HepG2 (cell line): ENCODE measurements around the gene NID2. TPM values are rescaled to one million over a fixed set of nuclear protein-coding genes. Genes with fewer than 3 reads are reported as not detected.

Experiments used
- ATAC-seq: fragments of 200-7000 bp; cut with Tn5 transposase; 3 replicates; pipeline ENCODE4 v1.9.1; 2020; ENCODE audit warnings: mild to moderate bottlenecking, moderate library complexity
- BruUV-seq: library from RNA; stranded (reverse); fragments of 400-500 nt; replicated peaks from 2 replicates; lab custom pipeline; 2021; lab: Mats Ljungman, UMichigan
- CTCF ChIA-PET: fragments of 300-600 bp; formaldehyde crosslinking; extraction: SDS; loops from one replicate; lab custom pipeline; 2021; ENCODE audit warnings: low total read pairs, inconsistent platforms, low intra/inter-chr PET ratio; lab: Yijun Ruan, JAX
- POLR2A ChIA-PET: fragments of 350-600 bp; sonication (Branson Sonifier 250); formaldehyde crosslinking; loops from one replicate; lab custom pipeline; 2020; ENCODE audit warnings: antibody characterized with exemption, inconsistent platforms; lab: Yijun Ruan, JAX
- DNase-seq: peaks from one replicate; pipeline ENCODE4 v3.0.0-alpha.2; 2015; ENCODE audit warnings: low spot score
- FAIRE-seq: peaks from 3 replicates; lab custom pipeline; 2011; peaks lifted over from hg19 to GRCh38; lab: Jason Lieb, UNC
- H2AFZ ChIP-seq: one replicate; pipeline ENCODE4 v1.6.1; 2011; ENCODE audit warnings: low read length, inconsistent platforms
- H3K27ac ChIP-seq: fragments of 300-600 bp; 3 replicates; pipeline ENCODE4 v1.8.0; 2011; ENCODE audit warnings: mixed run types, mild to moderate bottlenecking, mixed read lengths, low read length, inconsistent platforms; ENCODE audit not compliant: insufficient read depth; ENCODE audit errors: extremely low read length
- H3K27me3 ChIP-seq, 2 experiments: fragments of 200-600 bp in 1 of 2; 2 replicates in 1 of 2; 3 replicates in 1 of 2; pipeline versions ENCODE4 v1.6.0 to v1.8.0; 2011; ENCODE audit warnings: low read length in 2 of 2, mild to moderate bottlenecking in 2 of 2, moderate library complexity in 2 of 2, inconsistent platforms in 1 of 2; ENCODE audit not compliant: insufficient read depth in 2 of 2, control insufficient read depth in 1 of 2
- H3K36me3 ChIP-seq, 2 experiments: fragments of 200-600 bp in 1 of 2; replicated peaks in 1 of 2; 2 replicates in 1 of 2; 3 replicates in 1 of 2; pipeline versions ENCODE4 v1.5.1 to v1.8.0; 2011; ENCODE audit warnings: low read length in 2 of 2, inconsistent platforms in 1 of 2; ENCODE audit not compliant: insufficient read depth in 2 of 2, control insufficient read depth in 1 of 2
- H3K4me1 ChIP-seq: 2 replicates; pipeline ENCODE4 v1.5.1; 2012; ENCODE audit warnings: low read length, inconsistent platforms; ENCODE audit not compliant: insufficient read depth
- H3K4me2 ChIP-seq: 2 replicates; pipeline ENCODE4 v1.6.0; 2011; ENCODE audit warnings: low read depth, low read length, inconsistent platforms
- H3K4me3 ChIP-seq, 3 experiments: fragments of 200-600 bp in 1 of 3; sonication (generic), shearing (Covaris generic) in 1 of 3; replicated peaks in 1 of 3; 2 replicates each; pipeline ENCODE4 v1.5.1; 2011 to 2016; ENCODE audit warnings: low read length in 3 of 3, inconsistent platforms in 2 of 3, low read depth in 2 of 3, mild to moderate bottlenecking in 2 of 3, control low read depth in 1 of 3, mixed read lengths in 1 of 3; ENCODE audit not compliant: insufficient read depth in 1 of 3
- H3K79me2 ChIP-seq: one replicate; pipeline ENCODE4 v1.6.1; 2011; ENCODE audit warnings: low read length, inconsistent platforms; ENCODE audit not compliant: insufficient read depth
- H3K9ac ChIP-seq: 2 replicates; pipeline ENCODE4 v1.6.0; 2011; ENCODE audit warnings: mild to moderate bottlenecking, low read depth, low read length, inconsistent platforms; ENCODE audit not compliant: insufficient read depth
- H3K9me3 ChIP-seq: 2 replicates; pipeline ENCODE4 v1.5.1; 2012; ENCODE audit warnings: mild to moderate bottlenecking, low read length
- H4K20me1 ChIP-seq: 2 replicates; pipeline ENCODE4 v1.6.0; 2011; ENCODE audit warnings: inconsistent platforms, mild to moderate bottlenecking, low read length, moderate library complexity; ENCODE audit not compliant: insufficient read depth
- CTCF ChIP-seq: sonication (generic); formaldehyde crosslinking; IDR thresholded peaks from 2 replicates; pipeline ENCODE4 v1.5.0; 2020; ENCODE audit warnings: mild to moderate bottlenecking, missing genetic modification reagents, moderate library complexity
- IRF2 ChIP-seq: IDR thresholded peaks from 2 replicates; pipeline ENCODE4 v1.6.1; 2018; ENCODE audit warnings: missing genetic modification reagents, missing compliant biosample characterization
- MAFF ChIP-seq: IDR thresholded peaks from 2 replicates; pipeline ENCODE4 v1.6.1; 2011; ENCODE audit warnings: low read depth, low read length, improper control_type of control experiment
- MAFK ChIP-seq, 2 experiments: IDR thresholded peaks in 1 of 2; conservative IDR thresholded peaks in 1 of 2; 2 replicates each; pipeline ENCODE4 v1.6.1; 2011; ENCODE audit warnings: improper control_type of control experiment in 2 of 2, low read length in 2 of 2
- MED13 ChIP-seq: sonication (generic); formaldehyde crosslinking; IDR thresholded peaks from 2 replicates; pipeline ENCODE4 v1.5.0; 2020; ENCODE audit warnings: missing genetic modification reagents
- SUZ12 ChIP-seq: fragments of 150-350 bp; IDR thresholded peaks from 2 replicates; pipeline ENCODE4 v1.6.1; 2014; ENCODE audit warnings: low read depth, low read length
- ZBTB7A ChIP-seq: sonication (generic); formaldehyde crosslinking; IDR thresholded peaks from 2 replicates; pipeline ENCODE4 v1.8.0; 2022; ENCODE audit warnings: mild to moderate bottlenecking, missing genetic modification reagents
- ZNF431 ChIP-seq: sonication (generic); formaldehyde crosslinking; IDR thresholded peaks from 2 replicates; pipeline ENCODE4 v1.9.0; 2022; ENCODE audit warnings: missing genetic modification reagents, low read depth, mild to moderate bottlenecking, borderline replicate concordance
- ZNF674 ChIP-seq: sonication (generic); formaldehyde crosslinking; IDR thresholded peaks from 2 replicates; pipeline ENCODE4 v1.5.0; 2020; ENCODE audit warnings: low read depth, mild to moderate bottlenecking, missing genetic modification reagents
- WGBS: methylation state at CpG from one replicate; pipeline ENCODE4 v1.1.6; 2017; ENCODE audit warnings: low lambda C conversion rate; 5-methylcytosine and 5-hydroxymethylcytosine counted together
- in situ Hi-C: cut with HindIII; loops from 2 replicates; pipeline ENCODE4 v1.10.0; 2017; ENCODE audit warnings: low pct_unique_long_range_greater_than_20kb; ENCODE audit not compliant: extremely low pct_ligation_motif_present
- intact Hi-C: fragments of 100-400 bp; cut with micrococcal nuclease; formaldehyde crosslinking; loops from one replicate; pipeline ENCODE4 v1.10.0; 2022; ENCODE audit not compliant: unreplicated experiment
- polyA plus RNA-seq, 8 experiments: library from polyadenylated mRNA; depleted of rRNA in 3 of 8; stranded (reverse) in 7 of 8; unstranded in 1 of 8; fragments of >200 nt; fragmentation: Illumina TruSeq in 4 of 8; extraction: Trizol in 4 of 8; gene quantifications; 2 replicates each; pipeline versions ENCODE4 v1.2.1 to v1.2.3, GENCODE V29; 2011 to 2016; ENCODE audit warnings: low read depth in 4 of 8, missing spikeins in 1 of 8, mixed read lengths in 1 of 8; ENCODE audit not compliant: insufficient read depth in 1 of 8
- total RNA-seq, 5 experiments: library from RNA; depleted of rRNA; stranded (reverse); fragments of >200 nt; fragmentation: Illumina TruSeq; extraction: Trizol; gene quantifications; 2 replicates each; pipeline ENCODE4 v1.2.3, GENCODE V29; 2016; ENCODE audit warnings: low read depth in 1 of 5

NID2 gene
- total and polyA plus RNA-seq, 2 of the 13 experiments (the other 11 are each of a cell fraction or from before 2014, with no cell fraction given): 0.11 TPM; not detected in 1

DNA sequence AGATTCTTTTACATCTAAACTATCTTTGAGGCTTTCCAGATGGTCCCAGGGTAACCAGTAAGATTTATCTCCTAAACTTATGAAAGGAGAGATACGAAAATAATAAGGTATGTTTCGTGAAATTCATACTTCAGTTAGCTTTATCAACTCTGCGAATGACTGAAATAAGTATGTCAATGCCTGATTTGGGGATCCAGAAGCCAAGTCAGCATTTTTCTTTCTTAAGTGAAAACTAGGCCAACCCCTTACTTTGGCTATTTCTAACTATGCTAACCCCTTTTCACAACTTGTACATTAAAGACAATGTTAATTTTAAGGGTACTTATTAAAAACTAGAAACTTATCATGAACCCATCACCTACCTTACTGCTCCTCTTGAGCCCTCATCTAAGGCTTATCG lies 26.9 kb upstream of the NID2 start:
- H3K27me3 ChIP-seq: no peaks in the 10 kb centered on the region
- no peak overlapping the region for H3K27ac ChIP-seq
- TF ChIP-seq MAFK (conservative IDR thresholded peaks at IDR 0.05 in 1 of 2, IDR thresholded peaks at IDR 0.05 in 1 of 2; ENCODE audit: low read length in 2 of 2): peak; percentile 67 to 79
- TF ChIP-seq ZNF674 (CRISPR knock-in tag): no peak
- TF ChIP-seq MAFF: peak; percentile 70
- TF ChIP-seq ZBTB7A (CRISPR knock-in tag): no peak
- FAIRE-seq (no peak), DNase-seq (no peak), ATAC-seq (no peak)
- intact Hi-C loops: no loop called here
- H3K4me1 ChIP-seq: no peaks in the 10 kb centered on the region
- no peak overlapping the region for H2AFZ ChIP-seq
- 13% methylated on average over 4 of the region's 4 CpGs for WGBS
- CTCF ChIA-PET: no interaction called here
- H3K36me3 ChIP-seq: no peaks in the 10 kb centered on the region
- BruUV-seq: no TSS peak
- in situ Hi-C loops: no loop called here
- H3K79me2 ChIP-seq: no peaks in the 10 kb centered on the region
- no peak overlapping the region for H3K4me2 ChIP-seq
- POLR2A ChIA-PET: no interaction called here
- no peaks in the 10 kb centered on the region for H4K20me1 ChIP-seq
- no peak overlapping the region for H3K9ac ChIP-seq
- H3K4me3 ChIP-seq: no peak overlapping the region
- H3K9me3 ChIP-seq: no peaks in the 10 kb centered on the region

GRCh38 chr14:52095336-52095735 lies 26.5 kb upstream of the NID2 start:
- ATAC-seq: no peak

More at GRCh38 chr14:52095336-52095735, 26.5 kb upstream of the NID2 start:
- WGBS: 0% methylated on average over 3 of the region's 3 CpGs
- no TSS peak for BruUV-seq
- Histone ChIP-seq H3K4me3 (no peak overlapping the region), H3K4me1 (no peaks in the 10 kb centered on the region), H3K27ac (no peak overlapping the region)
- POLR2A ChIA-PET: no interaction called here
- TF ChIP-seq CTCF: no peak
- no peak for TF ChIP-seq SUZ12
- TF ChIP-seq IRF2: no peak
- no peak for TF ChIP-seq ZNF431 (CRISPR knock-in tag)
- TF ChIP-seq MED13 (CRISPR knock-in tag): no peak
- TF ChIP-seq, all 625 proteins: peak for 0
- CTCF ChIA-PET: no interaction called here
- H3K9me3 ChIP-seq: no peaks in the 10 kb centered on the region
- in situ Hi-C loops (no loop called here), intact Hi-C loops (no loop called here)
- DNase-seq: no peak
- H3K36me3 ChIP-seq: no peaks in the 10 kb centered on the region
- no peak for FAIRE-seq
- H4K20me1 ChIP-seq: no peaks in the 10 kb centered on the region
- H3K9ac ChIP-seq: no peak overlapping the region
- no peaks in the 10 kb centered on the region for H3K79me2 ChIP-seq
- no peak overlapping the region for H2AFZ ChIP-seq
- H3K27me3 ChIP-seq: no peaks in the 10 kb centered on the region
- H3K4me2 ChIP-seq: no peak overlapping the region
